HG03025 (cell line): ENCODE results near the gene CFAP410.
"Not testable (repeated sequence)": the region's sequence is repeated elsewhere in the genome, so short reads cannot be mapped to it uniquely, and the experiment has no call there.

Experiments used
- ATAC-seq: cut with Tn5 transposase; IDR thresholded peaks from one replicate; pipeline ENCODE4 v1.9.1; 2021; ENCODE audit warnings: mild to moderate bottlenecking, moderate library complexity; ENCODE audit not compliant: unreplicated experiment, low FRiP score

The CFAP410 gene

DNA sequence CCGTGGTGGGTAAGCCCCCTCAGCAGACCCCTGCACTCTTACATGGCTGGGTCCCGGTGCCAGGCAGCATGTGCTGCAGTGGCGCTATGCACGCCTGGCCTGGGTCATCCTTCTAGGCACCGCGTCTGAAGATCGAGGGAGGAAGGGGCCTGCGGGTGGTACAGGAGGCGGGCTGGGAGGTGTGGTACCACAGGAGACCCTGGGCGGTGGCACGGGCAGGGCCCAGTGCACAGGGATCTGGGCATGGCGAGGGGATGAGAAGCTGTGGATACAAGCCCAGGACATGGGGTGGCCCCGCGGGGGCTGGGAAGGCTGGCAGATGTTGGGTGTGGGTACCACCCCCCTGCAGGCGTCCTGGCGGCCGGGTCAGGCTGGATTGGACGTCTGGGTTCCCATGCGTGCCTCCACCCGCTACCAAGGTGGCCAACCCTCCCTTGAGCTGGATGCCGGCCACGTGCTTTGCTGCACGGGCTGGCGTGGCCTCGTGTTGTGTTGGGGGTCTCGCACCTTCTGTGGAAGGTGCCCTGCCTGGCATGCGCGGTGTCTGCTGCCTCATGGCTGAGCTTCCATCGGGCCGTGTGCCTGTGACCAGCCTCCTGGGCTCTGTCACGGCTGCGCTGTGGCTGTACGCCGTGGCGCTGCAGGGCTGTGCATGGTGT is 19.7 kb downstream of the CFAP410 start:
- ATAC-seq: no peak

- ATAC-seq: no peak
Observed at GRCh38 chr21:44318489-44319285, 20.5 kb downstream of the CFAP410 start.

DNA sequence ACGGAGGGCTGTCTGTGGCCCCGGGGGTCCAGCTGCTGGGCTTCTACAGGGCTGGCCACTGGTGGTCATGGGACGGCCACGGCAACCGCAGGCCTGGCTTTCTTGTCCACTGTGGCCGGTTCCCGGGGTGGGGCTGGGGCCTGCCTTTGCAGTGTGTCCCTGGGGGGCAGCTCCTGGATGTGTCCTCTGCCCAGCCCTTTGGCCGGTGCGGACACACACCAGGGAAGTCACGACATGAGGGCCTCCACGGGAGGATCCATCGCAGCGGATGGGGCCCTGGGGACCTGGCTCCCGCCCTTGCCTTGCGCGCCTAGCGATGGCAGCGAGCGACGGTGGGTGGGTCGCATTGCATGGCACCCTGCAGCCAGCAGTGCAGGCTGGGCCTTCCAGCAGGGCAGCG is 21.3 kb downstream of the CFAP410 start:
- ATAC-seq: no peak

DNA sequence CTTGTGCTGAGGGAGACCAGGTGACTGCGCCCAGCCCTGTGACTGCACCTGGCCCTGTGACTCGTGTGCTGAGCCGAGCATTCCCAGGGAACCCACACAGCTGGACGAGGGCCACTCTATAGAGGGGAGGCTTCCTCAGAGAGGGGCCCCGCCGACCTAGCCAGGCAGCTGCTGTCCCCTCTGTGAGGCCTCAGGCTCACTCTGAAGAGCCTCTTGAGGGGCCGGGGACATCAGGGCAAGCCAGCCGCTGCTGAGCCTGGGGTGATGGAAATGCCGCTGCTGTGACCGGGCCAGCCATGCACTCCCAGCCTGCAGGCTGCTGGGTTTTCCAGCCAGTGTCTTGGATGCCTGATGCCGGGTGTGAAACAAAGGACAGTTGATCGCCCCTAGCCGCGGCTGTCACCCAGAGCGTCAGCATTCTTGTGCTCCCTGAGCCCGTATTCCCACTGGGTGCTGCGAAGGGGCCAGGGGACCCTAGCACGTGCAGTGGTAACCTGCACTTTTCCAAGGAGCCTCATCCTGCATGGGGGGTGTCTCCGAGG is 21.9 kb downstream of the CFAP410 start:
- no peak for ATAC-seq

- ATAC-seq: no peak
Observed at GRCh38 chr21:44316277-44316900, 22.8 kb downstream of the CFAP410 start.

GRCh38 chr21:44315691-44316203 is 23.4 kb downstream of the CFAP410 start:
- ATAC-seq: no peak

- no peak for ATAC-seq
Observed at GRCh38 chr21:44314561-44314960, 24.6 kb downstream of the CFAP410 start.

DNA sequence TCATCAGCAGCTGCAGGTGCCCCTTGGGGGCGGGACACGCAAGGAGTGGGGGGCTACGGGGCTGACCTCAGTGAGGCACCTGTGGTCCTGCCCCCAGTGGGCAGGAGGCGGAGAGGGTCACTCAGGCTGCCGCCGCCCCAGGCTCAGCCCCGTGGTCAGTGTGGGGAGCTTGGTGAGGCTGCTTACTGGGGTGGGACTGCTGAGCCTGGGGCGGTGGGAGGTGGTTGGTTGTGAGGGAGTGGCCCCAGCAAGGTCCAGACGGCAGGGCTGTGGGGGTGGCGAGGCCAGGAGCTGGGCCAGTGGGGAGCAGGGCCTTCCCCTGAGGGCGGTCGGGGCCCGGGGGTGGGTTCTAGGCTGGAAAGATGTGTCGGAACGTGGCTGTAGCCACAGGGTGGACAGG is 25.1 kb downstream of the CFAP410 start:
- ATAC-seq: no peak

- no peak for ATAC-seq
Observed at GRCh38 chr21:44313451-44313850, 25.7 kb downstream of the CFAP410 start.

GRCh38 chr21:44312716-44313115 is 26.5 kb downstream of the CFAP410 start:
- ATAC-seq: no peak

DNA sequence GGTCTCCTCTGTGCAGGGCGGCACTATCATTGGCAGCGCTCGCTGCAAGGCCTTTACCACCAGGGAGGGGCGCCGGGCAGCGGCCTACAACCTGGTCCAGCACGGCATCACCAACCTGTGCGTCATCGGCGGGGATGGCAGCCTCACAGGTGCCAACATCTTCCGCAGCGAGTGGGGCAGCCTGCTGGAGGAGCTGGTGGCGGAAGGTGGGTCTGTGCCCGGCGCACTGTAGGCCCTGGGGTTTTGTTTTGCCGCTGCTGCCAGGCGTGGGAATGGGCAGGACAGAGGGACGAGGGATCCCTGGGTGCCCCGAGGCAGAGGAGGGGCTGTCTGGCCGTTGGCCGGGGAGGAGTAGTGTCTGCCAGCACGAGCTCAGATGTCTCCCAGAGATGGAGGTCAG is 27.1 kb downstream of the CFAP410 start:
- ATAC-seq: no peak

GRCh38 chr21:44310628-44311507 is 28.3 kb downstream of the CFAP410 start:
- no peak for ATAC-seq

- no peak for ATAC-seq
Observed at GRCh38 chr21:44306936-44307704, 32.1 kb downstream of the CFAP410 start.

GRCh38 chr21:44305691-44306090 is 33.5 kb downstream of the CFAP410 start:
- no peak for ATAC-seq

DNA sequence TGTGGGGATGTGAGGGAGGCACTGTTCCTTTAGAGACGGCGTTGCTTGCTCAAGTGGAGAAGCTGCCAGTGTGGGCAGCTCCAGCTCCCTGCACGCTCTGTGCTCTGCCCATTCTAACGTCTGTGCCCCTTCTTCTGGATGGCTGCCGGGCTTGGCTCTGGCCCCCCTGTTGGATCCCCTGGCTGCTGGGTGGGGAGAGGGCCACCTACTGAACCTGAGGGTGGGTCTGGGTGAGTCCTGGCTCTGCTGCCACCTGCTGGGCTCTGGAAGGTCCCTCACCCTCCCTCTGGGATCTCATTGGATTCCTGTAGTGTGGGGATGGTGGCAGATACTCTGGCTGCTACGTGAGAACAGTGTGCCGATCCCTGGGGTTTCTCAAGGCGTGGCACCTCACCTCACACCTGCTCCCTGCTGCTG is 34.3 kb downstream of the CFAP410 start:
- ATAC-seq: no peak

DNA sequence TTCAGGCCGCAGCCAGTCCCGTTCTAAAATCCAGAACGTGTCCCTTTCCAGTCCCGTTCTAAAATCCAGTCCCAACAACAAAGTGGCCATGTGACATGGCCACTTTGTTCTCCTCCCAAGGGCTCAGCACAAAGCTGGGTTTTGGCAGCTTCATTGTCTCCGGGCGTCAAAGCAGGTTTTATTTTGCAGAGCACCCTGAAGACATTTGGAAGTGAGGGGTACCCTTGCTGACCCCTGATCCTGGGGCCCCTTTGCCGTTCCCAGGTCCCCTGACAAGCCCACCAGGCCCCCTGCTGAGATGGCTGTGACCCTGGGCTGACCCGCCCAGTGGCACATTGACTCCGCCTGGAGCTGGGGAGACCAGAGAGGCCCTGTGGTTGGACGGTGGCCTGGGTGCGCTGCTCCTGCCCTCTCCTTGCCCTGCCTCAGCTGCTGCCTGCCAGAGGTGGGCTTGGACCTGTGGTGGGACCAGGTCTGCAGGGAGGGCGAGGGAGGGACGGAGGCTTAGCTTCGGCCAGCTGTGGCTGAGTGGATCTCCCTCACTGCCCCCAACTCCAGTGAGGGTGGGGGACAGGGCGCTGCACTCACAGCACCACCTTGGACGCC is 35.1 kb downstream of the CFAP410 start:
- ATAC-seq: no peak

DNA sequence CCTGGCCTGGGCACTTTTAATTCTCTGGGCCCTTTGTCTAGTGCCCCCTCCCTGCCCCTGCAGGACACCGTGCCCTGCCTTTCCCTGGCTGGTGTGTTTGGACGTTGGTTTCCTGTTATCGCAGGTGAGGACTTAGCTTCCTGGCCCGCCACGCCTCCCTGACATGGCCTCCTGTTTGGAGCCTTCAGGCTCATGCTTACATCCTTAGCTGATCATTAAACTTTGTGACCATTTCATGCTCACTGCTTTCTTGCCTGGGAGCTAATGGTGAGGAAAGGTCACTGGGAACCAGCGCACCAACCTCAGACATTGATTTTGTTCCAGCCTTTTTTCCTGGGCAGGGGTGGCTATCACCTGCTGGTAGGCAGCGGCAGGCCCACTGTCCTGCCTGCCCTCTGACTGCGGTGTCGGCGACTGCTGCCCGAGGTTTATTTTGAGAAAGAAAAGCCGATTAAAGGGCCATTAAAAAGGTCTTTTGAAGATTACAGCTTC is 35.7 kb downstream of the CFAP410 start:
- no peak for ATAC-seq

GRCh38 chr21:44302573-44303401 is 36.4 kb downstream of the CFAP410 start:
- ATAC-seq: not testable (repeated sequence)
